H1 (cell line): Measurements from ENCODE around the gene TLE1. TPM values are rescaled to one million over a fixed set of nuclear protein-coding genes. Genes with fewer than 3 reads are reported as not detected.

Source experiments
- CREB1 ChIP-seq: IDR thresholded peaks from 2 replicates; pipeline ENCODE4 v1.6.1; 2012; ENCODE audit warnings: inconsistent platforms
- E2F6 ChIP-seq: IDR thresholded peaks from 2 replicates; pipeline ENCODE4 v1.6.1; 2012; ENCODE audit warnings: inconsistent platforms
- EZH2 ChIP-seq: fragments of 200-600 bp; sonication (generic); IDR thresholded peaks from 2 replicates; pipeline ENCODE4 v1.7.1; 2012; ENCODE audit warnings: low read depth, mild to moderate bottlenecking, moderate library complexity, low read length, inconsistent platforms; ENCODE audit not compliant: severe bottlenecking
- JUND ChIP-seq: IDR thresholded peaks from 2 replicates; pipeline ENCODE4 v1.6.1; 2011; ENCODE audit warnings: mild to moderate bottlenecking, improper control_type of control experiment, low read length
- POU5F1 ChIP-seq: IDR thresholded peaks from 2 replicates; pipeline ENCODE4 v1.6.1; 2011; ENCODE audit warnings: low read depth, mild to moderate bottlenecking, low read length, moderate library complexity
- RBBP5 ChIP-seq: IDR thresholded peaks from 2 replicates; pipeline ENCODE4 v1.7.1; 2012; ENCODE audit warnings: low read depth, mild to moderate bottlenecking, inconsistent platforms, low read length, moderate library complexity, borderline replicate concordance
- polyA plus RNA-seq, 7 experiments: library from polyadenylated mRNA; depleted of rRNA in 3 of 7; stranded (reverse) in 5 of 7; unstranded in 2 of 7; fragments of >200 nt in 5 of 7; fragments of 200-250 nt in 2 of 7; gene quantifications; 1 replicate in 5 of 7; 2 replicates in 1 of 7; 4 replicates in 1 of 7; pipeline versions ENCODE4 v1.2.1 to v1.2.3, GENCODE V29; 2011 to 2013; ENCODE audit warnings: missing spikeins in 2 of 7, mixed read lengths in 2 of 7
- total RNA-seq: library from RNA; stranded (reverse); fragmentation: NEBNext Ultra II Directional; extraction: Animal tissue kit (Norgen Biotek cat#: 25700); gene quantifications from 2 replicates; pipeline ENCODE4 v1.2.1, GENCODE V29; 2021

Gene TLE1
- total and polyA plus RNA-seq, 2 of the 8 experiments (the other 6 are each of a cell fraction or from before 2014, with no cell fraction given), result 81.8 to 91.6 TPM

- TF ChIP-seq EZH2 (no peak), JUND (no peak), CREB1 (no peak), POU5F1 (no peak), RBBP5 (no peak), E2F6 (no peak)
Observed at GRCh38 chr9:81578606-81579005, 110.7 kb downstream of the TLE1 start (continued).
